Lower leg skin (tissue), 4 donors: ENCODE results near the gene PROX1. TPM values are rescaled to one million over a fixed set of nuclear protein-coding genes. Genes with fewer than 3 reads are reported as not detected.

ENCODE experiments used
- DNase-seq, 2 donors: peaks; one replicate each; pipeline ENCODE4 v3.0.0-alpha.2; 2019; ENCODE audit warnings: low spot score in 2 of 2
- H3K4me3 ChIP-seq: fragments of 200-600 bp; sonication (generic); 2 replicates; pipeline ENCODE4 v1.5.1; 2017; ENCODE audit warnings: mild to moderate bottlenecking, low read depth; ENCODE audit not compliant: poor library complexity, severe bottlenecking
- CTCF ChIP-seq, 3 donors: fragments of 450-650 bp; IDR thresholded peaks; one replicate each; pipeline ENCODE4 v1.5.1; 2016; ENCODE audit warnings: antibody characterized with exemption in 3 of 3, mild to moderate bottlenecking in 3 of 3, moderate library complexity in 2 of 3
- POLR2A ChIP-seq, 2 donors: fragments of 450-650 bp; IDR thresholded peaks; one replicate each; pipeline ENCODE4 v1.6.1; 2016 to 2017; ENCODE audit warnings: antibody characterized with exemption in 2 of 2, mild to moderate bottlenecking in 1 of 2, moderate library complexity in 1 of 2
- WGBS, 2 donors: methylation state at CpG; one replicate each; pipeline ENCODE4 v1.1.5; 2018; 5-methylcytosine and 5-hydroxymethylcytosine counted together
- intact Hi-C: fragments of 100-400 bp; cut with DNase I; formaldehyde crosslinking; loops from one replicate; pipeline ENCODE4 v1.15.0; 2023; ENCODE audit warnings: low total_unique reads
- total RNA-seq, 4 donors: library from RNA; depleted of rRNA; stranded (reverse); fragments of >200 nt; gene quantifications; one replicate each; pipeline ENCODE4 v1.1.0, GENCODE V29; 2016

The PROX1 gene
- total RNA-seq, 4 donors from 2014 or later: 0.74 to 4.2 (median 1.9) TPM

DNA sequence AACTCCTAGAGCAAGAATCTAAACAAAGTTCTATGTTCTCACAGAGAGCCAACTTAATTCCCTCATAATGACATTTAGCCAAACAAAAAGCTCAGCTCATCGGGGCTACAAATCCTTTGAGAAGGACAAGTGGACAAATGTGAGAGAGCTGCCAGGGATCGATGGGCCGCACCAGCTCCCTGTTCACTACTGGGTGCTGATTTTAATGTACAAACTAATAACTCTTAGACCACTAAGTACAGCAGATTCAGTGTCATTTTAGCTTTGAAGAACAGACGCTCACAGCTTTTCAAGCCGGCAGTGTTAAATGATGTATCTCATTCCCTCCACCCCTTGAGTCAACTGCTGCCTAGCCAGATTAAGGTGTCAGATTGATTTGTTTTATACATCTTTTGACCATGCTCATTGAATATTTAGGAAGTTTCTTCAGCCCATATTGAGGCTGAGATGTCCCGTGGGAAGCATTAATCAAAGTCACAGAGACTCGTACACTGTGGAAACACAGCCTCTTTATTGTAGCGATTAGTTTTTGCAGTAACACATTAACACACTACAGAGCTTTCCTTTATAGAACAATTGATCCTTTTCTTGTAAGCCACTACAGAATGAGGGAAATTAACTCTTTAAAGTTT, 21.1 kb downstream of the PROX1 start:
- intact Hi-C loops: no loop called here
- no peak for DNase-seq
- no peak overlapping the region for H3K4me3 ChIP-seq
- WGBS, 2 donors: 80 to 84% methylated on average over 8 of the region's 8 CpGs
- TF ChIP-seq POLR2A (IDR thresholded peaks at IDR 0.05) (no peak), CTCF (IDR thresholded peaks at IDR 0.05) (no peak)

GRCh38 chr1:214009423-214010196, 21.8 kb downstream of the PROX1 start:
- 90 to 94% methylated on average over 14 of the region's 14 CpGs for WGBS, 2 donors
- no peak for DNase-seq
- no peak overlapping the region for H3K4me3 ChIP-seq
- TF ChIP-seq CTCF (IDR thresholded peaks at IDR 0.05) (no peak), POLR2A (IDR thresholded peaks at IDR 0.05) (no peak)
- intact Hi-C loops: no loop called here

- DNase-seq: no peak
- 95 to 96% methylated on average over 1 of the region's 1 CpG for WGBS, 2 donors
- intact Hi-C loops: no loop called here
- TF ChIP-seq CTCF (IDR thresholded peaks at IDR 0.05) (no peak), POLR2A (IDR thresholded peaks at IDR 0.05) (no peak)
- H3K4me3 ChIP-seq: no peak overlapping the region
Observed at GRCh38 chr1:214010197-214010573, 22.4 kb downstream of the PROX1 start.

DNA sequence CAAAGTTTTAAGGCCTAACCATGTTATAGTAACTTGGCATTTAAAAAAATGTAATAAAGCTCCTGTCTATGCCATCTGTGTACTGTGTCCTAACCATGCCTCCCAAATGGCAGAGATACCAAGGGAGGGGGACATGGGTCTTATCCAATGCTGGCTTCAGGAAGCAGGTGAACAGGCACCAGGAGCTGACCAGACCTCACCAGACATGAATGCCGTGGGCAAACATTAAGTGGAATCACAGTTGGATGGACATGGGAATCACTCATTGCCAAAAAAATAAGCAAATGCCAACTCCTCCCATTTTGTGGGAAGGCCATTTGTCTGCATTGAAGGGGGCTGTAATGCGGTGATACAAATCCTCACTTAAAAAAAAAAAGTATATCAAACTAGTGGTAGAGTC, 22.9 kb downstream of the PROX1 start:
- H3K4me3 ChIP-seq: no peak overlapping the region
- WGBS, 2 donors: 87 to 96% methylated on average over 2 of the region's 2 CpGs
- TF ChIP-seq POLR2A (IDR thresholded peaks at IDR 0.05) (no peak), CTCF (IDR thresholded peaks at IDR 0.05) (no peak)
- intact Hi-C loops: no loop called here
- DNase-seq: no peak

DNA sequence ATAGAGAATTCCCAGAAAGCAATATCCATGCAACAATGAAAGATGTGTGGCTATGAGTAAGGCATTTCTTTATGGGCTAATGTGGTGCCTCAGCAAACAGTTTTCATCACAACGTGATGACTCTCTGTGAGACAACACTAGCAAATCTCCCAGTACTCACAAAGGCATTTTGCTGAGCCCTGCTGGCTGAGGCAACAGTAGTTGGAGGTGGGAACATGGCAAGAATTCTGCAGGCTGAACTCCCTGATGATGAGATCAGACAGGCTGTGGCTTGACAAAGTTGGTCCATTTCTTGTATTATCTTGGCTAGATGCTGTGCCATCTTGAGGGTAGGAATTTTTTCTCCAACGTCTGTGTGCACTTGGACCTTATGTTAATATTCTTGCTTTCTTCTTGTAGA, 24.6 kb downstream of the PROX1 start:
- no peak overlapping the region for H3K4me3 ChIP-seq
- DNase-seq: no peak
- TF ChIP-seq CTCF (IDR thresholded peaks at IDR 0.05) (no peak), POLR2A (IDR thresholded peaks at IDR 0.05) (no peak)
- WGBS, 2 donors: 23 to 25% methylated on average over 2 of the region's 2 CpGs
- intact Hi-C loops: no loop called here
